ENCODE measurements around the gene LTBP3.

DNA sequence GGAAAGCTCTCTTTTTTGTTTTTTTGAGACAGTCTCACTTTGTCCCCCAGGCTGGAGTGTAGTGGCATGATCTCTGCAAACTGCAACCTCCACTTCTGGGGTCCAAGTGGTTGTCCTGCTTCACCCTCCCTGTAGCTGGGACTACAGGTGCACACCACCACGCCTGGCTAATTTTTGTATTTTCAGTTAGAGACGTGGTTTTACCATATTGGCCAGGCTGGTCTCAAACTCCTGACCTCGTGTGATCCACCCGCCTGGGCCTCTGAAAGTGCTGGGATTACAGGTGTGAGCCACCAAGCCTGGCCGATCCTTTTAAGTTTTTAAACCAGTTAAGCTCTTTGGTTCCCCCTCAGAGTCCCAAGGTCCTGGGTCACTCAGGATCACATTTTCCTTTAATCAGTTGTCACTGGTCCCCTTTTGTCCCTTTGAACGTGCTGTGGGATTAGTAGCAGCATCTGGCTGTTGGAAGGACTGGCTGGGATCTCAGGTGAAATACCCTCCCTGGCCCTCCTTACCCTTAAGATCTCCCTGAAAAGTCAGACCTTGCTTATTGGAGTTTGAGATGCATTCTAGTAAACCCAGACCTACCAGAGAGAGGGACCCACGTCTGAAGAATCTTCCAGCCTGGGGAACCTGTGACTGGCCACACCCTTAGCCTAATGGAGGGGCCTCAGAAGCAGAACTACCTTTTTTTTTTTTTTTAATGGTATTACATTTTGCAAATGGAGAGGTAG is 51.2 kb downstream of the LTBP3 start:
- peak in 2 of 3 donors; percentile 0 to 66 for TF ChIP-seq POLR2A (IDR thresholded peaks at IDR 0.05)
- TF ChIP-seq, protein P1, sequence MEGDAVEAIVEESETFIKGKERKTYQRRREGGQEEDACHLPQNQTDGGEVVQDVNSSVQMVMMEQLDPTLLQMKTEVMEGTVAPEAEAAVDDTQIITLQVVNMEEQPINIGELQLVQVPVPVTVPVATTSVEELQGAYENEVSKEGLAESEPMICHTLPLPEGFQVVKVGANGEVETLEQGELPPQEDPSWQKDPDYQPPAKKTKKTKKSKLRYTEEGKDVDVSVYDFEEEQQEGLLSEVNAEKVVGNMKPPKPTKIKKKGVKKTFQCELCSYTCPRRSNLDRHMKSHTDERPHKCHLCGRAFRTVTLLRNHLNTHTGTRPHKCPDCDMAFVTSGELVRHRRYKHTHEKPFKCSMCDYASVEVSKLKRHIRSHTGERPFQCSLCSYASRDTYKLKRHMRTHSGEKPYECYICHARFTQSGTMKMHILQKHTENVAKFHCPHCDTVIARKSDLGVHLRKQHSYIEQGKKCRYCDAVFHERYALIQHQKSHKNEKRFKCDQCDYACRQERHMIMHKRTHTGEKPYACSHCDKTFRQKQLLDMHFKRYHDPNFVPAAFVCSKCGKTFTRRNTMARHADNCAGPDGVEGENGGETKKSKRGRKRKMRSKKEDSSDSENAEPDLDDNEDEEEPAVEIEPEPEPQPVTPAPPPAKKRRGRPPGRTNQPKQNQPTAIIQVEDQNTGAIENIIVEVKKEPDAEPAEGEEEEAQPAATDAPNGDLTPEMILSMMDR (IDR thresholded peaks at IDR 0.05 in 8 of 11, conservative IDR thresholded peaks at IDR 0.05 in 3 of 11), result no peak
- peak; percentile 36 to 93 (median 70) for TF ChIP-seq POLR2AphosphoS5 (IDR thresholded peaks at IDR 0.05)

Data from spleen (tissue), 7 donors.